HG02973 (cell line): ENCODE data around the gene SGTA.

Experiments used
- ATAC-seq: cut with Tn5 transposase; IDR thresholded peaks from one replicate; pipeline ENCODE4 v1.9.1; 2021; ENCODE audit warnings: moderate library complexity; ENCODE audit not compliant: unreplicated experiment

The SGTA gene

GRCh38 chr19:2756921-2757881 lies 25.9 kb downstream of the SGTA start:
- ATAC-seq: no peak

- ATAC-seq: no peak
Observed at GRCh38 chr19:2756477-2756876, 26.6 kb downstream of the SGTA start.

GRCh38 chr19:2755811-2756210 lies 27.3 kb downstream of the SGTA start:
- ATAC-seq: no peak

- no peak for ATAC-seq
Observed at GRCh38 chr19:2755448-2755705, 27.7 kb downstream of the SGTA start.

- no peak for ATAC-seq
Observed at GRCh38 chr19:2754659-2755447, 28.2 kb downstream of the SGTA start.

- no peak for ATAC-seq
Observed at GRCh38 chr19:2751438-2751830, 31.6 kb downstream of the SGTA start.

- ATAC-seq: no peak
Observed at GRCh38 chr19:2750808-2751437, 32.1 kb downstream of the SGTA start.

GRCh38 chr19:2747349-2747748 lies 35.7 kb downstream of the SGTA start:
- ATAC-seq: no peak

- no peak for ATAC-seq
Observed at GRCh38 chr19:2744113-2744512, 39.0 kb downstream of the SGTA start.

- no peak for ATAC-seq
Observed at GRCh38 chr19:2743099-2743498, 40.0 kb downstream of the SGTA start.

- no peak for ATAC-seq
Observed at GRCh38 chr19:2740314-2740656, 42.8 kb downstream of the SGTA start.

- peak; percentile 90 for ATAC-seq
Observed at GRCh38 chr19:2739602-2740313, 43.3 kb downstream of the SGTA start, which contains the start of gene SLC39A3. Gene SLC39A3, minus strand, starts transcription at chr19:2740017. Its CDS starts 2,760 bp downstream, at chr19:2737257.

- no peak for ATAC-seq
Observed at GRCh38 chr19:2736550-2737190, 46.4 kb downstream of the SGTA start.

GRCh38 chr19:2735374-2735773 lies 47.7 kb downstream of the SGTA start:
- no peak for ATAC-seq

GRCh38 chr19:2734589-2735288 lies 48.3 kb downstream of the SGTA start:
- no peak for ATAC-seq

GRCh38 chr19:2733930-2734588 lies 49.0 kb downstream of the SGTA start:
- ATAC-seq: no peak

GRCh38 chr19:2732883-2733282 lies 50.2 kb downstream of the SGTA start:
- ATAC-seq: no peak

- ATAC-seq: no peak
Observed at GRCh38 chr19:2732157-2732725, 50.8 kb downstream of the SGTA start.
